CD4-positive, alpha-beta T cell treated with Interferon alpha-2 for 1 hour (primary cell): Measurements from ENCODE around the gene IGSF21.

Experiments
- DNase-seq, 2 donors: peaks; one replicate each; pipeline ENCODE4 v3.0.0-alpha.2; 2020 to 2022

The IGSF21 gene

GRCh38 chr1:18278946-18279345 is 171.3 kb downstream of the IGSF21 start:
- DNase-seq, result no peak

- DNase-seq, result no peak
Measured at GRCh38 chr1:18279351-18280074, 171.9 kb downstream of the IGSF21 start.

GRCh38 chr1:18280956-18281355 is 173.4 kb downstream of the IGSF21 start:
- DNase-seq, result no peak

GRCh38 chr1:18282851-18283600 is 175.4 kb downstream of the IGSF21 start:
- no peak for DNase-seq

- DNase-seq, result no peak
Measured at GRCh38 chr1:18283601-18284385, 176.2 kb downstream of the IGSF21 start.

GRCh38 chr1:18284805-18285537 is 177.4 kb downstream of the IGSF21 start:
- no peak for DNase-seq

- DNase-seq, result no peak
Measured at GRCh38 chr1:18285538-18285924, 177.9 kb downstream of the IGSF21 start.

- no peak for DNase-seq
Measured at GRCh38 chr1:18288722-18289121, 181.1 kb downstream of the IGSF21 start.

GRCh38 chr1:18289597-18289996 is 182.0 kb downstream of the IGSF21 start:
- no peak for DNase-seq

GRCh38 chr1:18290740-18291412 is 183.3 kb downstream of the IGSF21 start:
- DNase-seq, result no peak

- no peak for DNase-seq
Measured at GRCh38 chr1:18292531-18292930, 184.9 kb downstream of the IGSF21 start.

- no peak for DNase-seq
Measured at GRCh38 chr1:18293291-18293690, 185.7 kb downstream of the IGSF21 start.

- no peak for DNase-seq
Measured at GRCh38 chr1:18294437-18295176, 187.0 kb downstream of the IGSF21 start.

- DNase-seq, result no peak
Measured at GRCh38 chr1:18297896-18298648, 190.5 kb downstream of the IGSF21 start.

GRCh38 chr1:18299441-18300338 is 192.1 kb downstream of the IGSF21 start:
- DNase-seq, result peak in 1 of 2 donors; percentile 13

GRCh38 chr1:18300376-18300775 is 192.8 kb downstream of the IGSF21 start:
- DNase-seq, result no peak

- DNase-seq, result no peak
Measured at GRCh38 chr1:18302788-18303413, 195.3 kb downstream of the IGSF21 start.

- DNase-seq, result no peak
Measured at GRCh38 chr1:18304151-18304869, 196.7 kb downstream of the IGSF21 start.
